Stimulated activated CD8-positive, alpha-beta memory T cell treated with anti-CD3 and anti-CD28 coated beads, Interleukin-7, amount 100 ng/mL, for 24 hours (primary cell): ENCODE results near the gene CREB3L2.

Experiments
- DNase-seq: peaks from one replicate; pipeline ENCODE4 v3.0.0-alpha.2; 2020; ENCODE audit warnings: low read depth

The CREB3L2 gene

GRCh38 chr7:137895301-137896221 is 106.3 kb downstream of the CREB3L2 start:
- DNase-seq: no peak

- DNase-seq: no peak
Measured at GRCh38 chr7:137893143-137893742, 108.6 kb downstream of the CREB3L2 start.

GRCh38 chr7:137891016-137891655 is 110.8 kb downstream of the CREB3L2 start:
- DNase-seq: no peak

- no peak for DNase-seq
Measured at GRCh38 chr7:137890449-137890921, 111.4 kb downstream of the CREB3L2 start.

GRCh38 chr7:137888241-137888640 is 113.6 kb downstream of the CREB3L2 start:
- DNase-seq: no peak

GRCh38 chr7:137886746-137887145 is 115.1 kb downstream of the CREB3L2 start:
- DNase-seq: no peak

GRCh38 chr7:137886281-137886680 is 115.6 kb downstream of the CREB3L2 start:
- DNase-seq: no peak

- no peak for DNase-seq
Measured at GRCh38 chr7:137885678-137886077, 116.2 kb downstream of the CREB3L2 start.

GRCh38 chr7:137882806-137883205 is 119.1 kb downstream of the CREB3L2 start:
- no peak for DNase-seq

GRCh38 chr7:137882261-137882668 is 119.6 kb downstream of the CREB3L2 start:
- DNase-seq: no peak

GRCh38 chr7:137881607-137882260 is 120.2 kb downstream of the CREB3L2 start:
- no peak for DNase-seq

GRCh38 chr7:137880432-137880831 is 121.5 kb downstream of the CREB3L2 start:
- DNase-seq: no peak

- no peak for DNase-seq
Measured at GRCh38 chr7:137879357-137880158, 122.3 kb downstream of the CREB3L2 start.

GRCh38 chr7:137878333-137878961 is 123.4 kb downstream of the CREB3L2 start:
- no peak for DNase-seq

- DNase-seq: no peak
Measured at GRCh38 chr7:137877027-137877675, 124.7 kb downstream of the CREB3L2 start.

GRCh38 chr7:137875746-137876145 is 126.1 kb downstream of the CREB3L2 start:
- no peak for DNase-seq

GRCh38 chr7:137873979-137874777 is 127.7 kb downstream of the CREB3L2 start:
- no peak for DNase-seq

- DNase-seq: no peak
Measured at GRCh38 chr7:137873524-137873923, 128.4 kb downstream of the CREB3L2 start.

- no peak for DNase-seq
Measured at GRCh38 chr7:137871170-137871915, 130.5 kb downstream of the CREB3L2 start.
